ENCODE results near the gene ACTR1B.

ACTR1B gene

DNA sequence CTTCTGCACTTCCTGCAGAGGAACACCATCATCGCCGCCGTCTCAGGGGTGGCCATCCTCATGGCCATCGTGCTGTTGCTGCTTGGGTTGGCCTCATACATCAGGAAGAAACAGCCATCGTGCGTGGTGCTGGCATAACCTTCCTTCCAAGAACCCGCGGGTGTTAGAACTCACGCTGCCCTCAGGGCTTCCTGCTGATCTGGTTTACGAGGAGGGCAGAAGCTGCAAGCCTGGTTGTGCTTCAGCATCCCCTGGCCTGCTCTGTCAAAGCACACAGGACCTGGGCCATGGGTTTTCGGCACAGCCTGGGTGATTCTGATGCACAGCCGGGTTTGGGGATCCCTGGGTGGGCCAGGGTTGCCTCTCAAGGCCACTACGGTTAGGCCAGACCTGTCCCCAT, 37.3 kb upstream of the ACTR1B start:
- DNase-seq (ENCODE audit: low spot score), result no peak
- TF ChIP-seq, protein P1, sequence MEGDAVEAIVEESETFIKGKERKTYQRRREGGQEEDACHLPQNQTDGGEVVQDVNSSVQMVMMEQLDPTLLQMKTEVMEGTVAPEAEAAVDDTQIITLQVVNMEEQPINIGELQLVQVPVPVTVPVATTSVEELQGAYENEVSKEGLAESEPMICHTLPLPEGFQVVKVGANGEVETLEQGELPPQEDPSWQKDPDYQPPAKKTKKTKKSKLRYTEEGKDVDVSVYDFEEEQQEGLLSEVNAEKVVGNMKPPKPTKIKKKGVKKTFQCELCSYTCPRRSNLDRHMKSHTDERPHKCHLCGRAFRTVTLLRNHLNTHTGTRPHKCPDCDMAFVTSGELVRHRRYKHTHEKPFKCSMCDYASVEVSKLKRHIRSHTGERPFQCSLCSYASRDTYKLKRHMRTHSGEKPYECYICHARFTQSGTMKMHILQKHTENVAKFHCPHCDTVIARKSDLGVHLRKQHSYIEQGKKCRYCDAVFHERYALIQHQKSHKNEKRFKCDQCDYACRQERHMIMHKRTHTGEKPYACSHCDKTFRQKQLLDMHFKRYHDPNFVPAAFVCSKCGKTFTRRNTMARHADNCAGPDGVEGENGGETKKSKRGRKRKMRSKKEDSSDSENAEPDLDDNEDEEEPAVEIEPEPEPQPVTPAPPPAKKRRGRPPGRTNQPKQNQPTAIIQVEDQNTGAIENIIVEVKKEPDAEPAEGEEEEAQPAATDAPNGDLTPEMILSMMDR (IDR thresholded peaks at IDR 0.05; ENCODE audit: extremely low read depth, insufficient read depth, missing control alignments), result no peak
- in situ Hi-C loops (cut with MboI; ENCODE audit: low pct_unique_long_range_greater_than_20kb, low sequenced_read_pairs, unreplicated experiment), result loop anchor here (10.0 kb wide), 1 partner anchor 684 kb away; no protein-coding TSS in a partner anchor

DNA sequence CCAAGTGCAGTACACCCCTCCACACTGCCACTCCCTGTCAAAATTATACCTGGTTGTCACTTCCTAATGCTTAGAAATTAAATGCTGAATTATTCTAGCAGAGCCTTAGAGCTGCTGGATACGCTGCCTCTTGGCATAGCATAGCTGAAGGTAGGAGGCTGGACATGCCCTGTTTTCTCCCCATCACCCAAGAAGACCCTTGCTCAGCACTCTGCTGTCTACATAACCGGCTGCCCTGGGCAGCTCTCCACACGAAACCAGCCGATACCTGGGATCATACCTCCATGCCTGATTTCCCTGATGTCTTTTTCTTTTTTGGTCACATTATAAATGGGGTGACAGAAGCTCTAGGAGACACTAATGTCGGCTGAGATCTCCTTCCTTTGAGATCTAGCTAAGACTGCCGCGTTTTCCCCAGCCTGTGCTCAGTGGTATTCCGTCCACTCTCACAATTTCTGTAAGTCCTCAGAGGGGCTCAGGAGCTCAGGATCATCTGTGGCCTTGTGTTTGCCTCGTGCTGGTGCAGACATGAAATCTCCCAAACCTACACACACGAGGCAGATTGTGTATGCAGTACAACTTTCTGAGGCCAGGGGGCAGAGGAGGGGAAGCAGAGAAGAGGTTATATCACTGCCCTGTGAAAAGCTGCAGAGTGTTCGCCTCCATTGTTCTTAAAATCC, 36.1 kb upstream of the ACTR1B start:
- DNase-seq (ENCODE audit: low spot score), result no peak
- in situ Hi-C loops (cut with MboI; ENCODE audit: low pct_unique_long_range_greater_than_20kb, low sequenced_read_pairs, unreplicated experiment), result loop anchor here (10.0 kb wide), 1 partner anchor 685 kb away; no protein-coding TSS in a partner anchor
- TF ChIP-seq, protein P1 (IDR thresholded peaks at IDR 0.05; ENCODE audit: extremely low read depth, insufficient read depth, missing control alignments), result peak; percentile 75

DNA sequence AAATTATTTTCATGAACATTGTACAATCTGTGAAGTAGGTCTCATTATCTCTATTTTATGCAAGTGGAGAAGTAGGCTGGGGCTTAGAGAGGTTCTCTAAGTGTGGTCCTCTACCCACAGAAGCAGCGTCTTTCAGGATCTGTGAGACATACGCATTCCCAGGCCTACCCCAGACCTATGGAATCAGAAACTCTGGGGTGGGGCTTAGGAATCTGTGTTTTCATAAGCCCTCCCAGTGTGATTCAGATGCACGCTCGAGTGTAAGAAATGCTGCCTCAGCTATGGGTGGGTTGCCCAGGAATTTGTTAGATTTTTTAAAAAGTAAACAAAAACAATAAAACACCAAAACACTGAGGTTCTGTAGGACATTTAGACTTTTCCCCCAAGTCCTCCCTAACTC, 34.7 kb upstream of the ACTR1B start:
- in situ Hi-C loops (cut with MboI; ENCODE audit: low pct_unique_long_range_greater_than_20kb, low sequenced_read_pairs, unreplicated experiment), result no loop called here
- TF ChIP-seq, protein P1 (IDR thresholded peaks at IDR 0.05; ENCODE audit: extremely low read depth, insufficient read depth, missing control alignments), result no peak
- no peak for DNase-seq (ENCODE audit: low spot score)

DNA sequence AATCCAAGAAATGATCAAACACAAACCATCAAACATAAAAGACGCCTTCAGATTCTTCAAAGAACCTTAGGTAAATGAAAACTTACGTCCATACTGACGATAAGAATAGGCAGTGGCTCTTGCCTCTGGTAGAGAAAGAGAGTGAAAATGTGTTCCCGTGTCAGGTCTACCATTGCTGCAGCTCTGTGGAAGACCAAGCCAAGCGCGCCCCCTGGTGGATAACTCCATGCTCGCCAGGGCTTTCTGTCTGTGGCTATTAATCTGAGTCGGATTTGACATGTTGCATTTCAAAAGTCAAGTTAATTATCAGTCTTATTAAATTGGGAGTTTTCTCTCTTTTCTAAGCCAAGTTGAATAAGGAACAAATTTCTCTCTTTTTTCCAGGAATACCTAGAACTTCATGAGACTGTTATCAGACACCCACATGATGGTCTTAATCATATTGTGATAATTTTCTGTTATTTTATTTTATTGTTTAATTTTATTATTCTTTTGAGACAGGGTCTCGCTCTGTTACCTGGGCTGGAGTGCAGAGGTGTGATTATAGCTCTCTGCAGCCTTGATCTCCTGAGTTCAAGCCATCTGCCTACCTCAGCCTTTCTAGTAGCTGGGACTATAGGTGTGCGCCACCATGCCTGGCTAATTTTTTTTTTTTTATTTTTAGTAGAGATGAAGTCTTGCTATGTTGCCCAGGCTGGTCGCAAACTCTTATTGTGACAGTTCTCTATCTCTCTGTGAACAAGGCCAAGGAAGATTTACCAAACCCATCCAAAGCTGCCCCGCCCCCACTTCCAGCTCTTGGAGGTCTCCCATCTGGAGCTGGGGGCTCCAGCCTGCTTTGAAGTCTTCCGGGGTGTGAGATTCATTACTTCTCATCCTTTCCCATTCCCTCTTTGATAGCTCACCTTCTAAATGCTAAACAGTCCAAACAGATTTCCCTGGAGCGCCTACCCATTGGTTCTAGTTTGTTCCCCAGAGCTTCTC, 33.7 kb upstream of the ACTR1B start:
- peak; percentile 80 for DNase-seq (ENCODE audit: low spot score)
- TF ChIP-seq, protein P1 (IDR thresholded peaks at IDR 0.05; ENCODE audit: extremely low read depth, insufficient read depth, missing control alignments), result peak; percentile 88
- in situ Hi-C loops (cut with MboI; ENCODE audit: low pct_unique_long_range_greater_than_20kb, low sequenced_read_pairs, unreplicated experiment), result no loop called here

GRCh38 chr2:97695744-97696143, 31.9 kb upstream of the ACTR1B start:
- TF ChIP-seq, protein P1 (IDR thresholded peaks at IDR 0.05; ENCODE audit: extremely low read depth, insufficient read depth, missing control alignments), result no peak
- in situ Hi-C loops (cut with MboI; ENCODE audit: low pct_unique_long_range_greater_than_20kb, low sequenced_read_pairs, unreplicated experiment), result no loop called here
- no peak for DNase-seq (ENCODE audit: low spot score)

GRCh38 chr2:97693476-97693875, 29.6 kb upstream of the ACTR1B start:
- in situ Hi-C loops (cut with MboI; ENCODE audit: low pct_unique_long_range_greater_than_20kb, low sequenced_read_pairs, unreplicated experiment), result no loop called here
- DNase-seq (ENCODE audit: low spot score), result no peak
- TF ChIP-seq, protein P1 (IDR thresholded peaks at IDR 0.05; ENCODE audit: extremely low read depth, insufficient read depth, missing control alignments), result no peak
